MM.1S (cell line): Measurements from ENCODE around the gene SYNJ2BP.

Experiments
- CTCF ChIP-seq: fragments of 300-600 bp; sonication (generic); IDR thresholded peaks from 2 replicates; pipeline ENCODE4 v1.5.1; 2016; ENCODE audit warnings: antibody characterized with exemption, low read length, mixed read lengths
- EZH2 ChIP-seq: fragments of 300-600 bp; sonication (generic); optimal IDR thresholded peaks from 2 replicates; pipeline ENCODE3; 2017; ENCODE audit warnings: low read depth, mild to moderate bottlenecking, antibody characterized with exemption, low read length, mixed read lengths
- EZH2phosphoT487 ChIP-seq: fragments of 300-600 bp; sonication (generic); IDR thresholded peaks from 2 replicates; pipeline ENCODE4 v1.6.1; 2018; ENCODE audit warnings: antibody characterized with exemption, low read length

- TF ChIP-seq CTCF (no peak), EZH2 (no peak), EZH2phosphoT487 (no peak)
Observed at GRCh38 chr14:70454731-70455130, 37.8 kb upstream of the SYNJ2BP start.
